BJ (cell line): ENCODE data around the gene RXFP2. TPM values are rescaled to one million over a fixed set of nuclear protein-coding genes. Genes with fewer than 3 reads are reported as not detected.

Source experiments
- CTCF ChIA-PET: fragments of 350-600 bp; formaldehyde crosslinking; extraction: SDS; loops from one replicate; lab custom pipeline; 2021; ENCODE audit warnings: antibody characterized with exemption, inconsistent platforms; lab: Yijun Ruan, JAX
- POLR2A ChIA-PET: fragments of 300-600 bp; sonication (Branson Sonifier 250); formaldehyde crosslinking; extraction: SDS; loops from one replicate; lab custom pipeline; 2021; ENCODE audit warnings: antibody characterized with exemption; lab: Charles Lee
- DNase-seq: peaks from one replicate; pipeline ENCODE4 v3.0.0-alpha.2; 2011; ENCODE audit warnings: low read depth
- H3K27me3 ChIP-seq: 2 replicates; pipeline ENCODE4 v1.6.0; 2011; ENCODE audit warnings: low read length; ENCODE audit not compliant: control insufficient read depth, insufficient read depth
- H3K36me3 ChIP-seq: 2 replicates; pipeline ENCODE4 v1.5.1; 2011; ENCODE audit warnings: low read length; ENCODE audit not compliant: control insufficient read depth, insufficient read depth
- H3K4me3 ChIP-seq: 2 replicates; pipeline ENCODE4 v1.5.1; 2011; ENCODE audit warnings: low read depth, mild to moderate bottlenecking, control low read depth, low read length
- CTCF ChIP-seq: IDR thresholded peaks from 2 replicates; pipeline ENCODE4 v1.5.1; 2011; ENCODE audit warnings: low read depth, mild to moderate bottlenecking, control low read depth, inconsistent platforms, low read length, moderate library complexity; ENCODE audit not compliant: insufficient read depth
- polyA plus RNA-seq: library from polyadenylated mRNA; depleted of rRNA; stranded (reverse); fragments of >200 nt; gene quantifications from 2 replicates; pipeline ENCODE4 v1.2.3, GENCODE V29; 2011

The RXFP2 gene
- polyA plus RNA-seq, 1 experiment = not detected

- CTCF ChIA-PET = no interaction called here
- H3K36me3 ChIP-seq = no peaks in the 10 kb centered on the region
- TF ChIP-seq CTCF = no peak
- H3K27me3 ChIP-seq = 0 out of 2 replicates have a peak, but pooled peaks cover 2% of the 10 kb centered on the region
- POLR2A ChIA-PET = no interaction called here
- H3K4me3 ChIP-seq = no peak overlapping the region
- no peak for DNase-seq
Measured at GRCh38 chr13:31717583-31717982, 21.7 kb upstream of the RXFP2 start.

GRCh38 chr13:31719214-31719613, 20.1 kb upstream of the RXFP2 start:
- ChIA-PET CTCF (interaction anchor here (0.9 kb wide), 1 partner anchor 11 kb away, joined by 3 read pairs; no protein-coding TSS in a partner anchor), POLR2A (no interaction called here)
- Histone ChIP-seq H3K4me3 (no peak overlapping the region), H3K27me3 (0 out of 2 replicates have a peak, but pooled peaks cover 2% of the 10 kb centered on the region), H3K36me3 (no peaks in the 10 kb centered on the region)
- no peak for DNase-seq
- TF ChIP-seq CTCF = no peak

- DNase-seq = no peak
- TF ChIP-seq CTCF = no peak
- Histone ChIP-seq H3K27me3 (no peaks in the 10 kb centered on the region), H3K36me3 (no peaks in the 10 kb centered on the region), H3K4me3 (no peak overlapping the region)
- CTCF ChIA-PET = interaction anchor here (1.0 kb wide), 1 partner anchor 10 kb away, joined by 4 read pairs; no protein-coding TSS in a partner anchor
- POLR2A ChIA-PET = no interaction called here
Measured at GRCh38 chr13:31722673-31723072, 16.7 kb upstream of the RXFP2 start.

- Histone ChIP-seq H3K27me3 (no peaks in the 10 kb centered on the region), H3K4me3 (no peak overlapping the region), H3K36me3 (no peaks in the 10 kb centered on the region)
- ChIA-PET POLR2A (no interaction called here), CTCF (interaction anchor here (0.8 kb wide), 1 partner anchor 1178 kb away, joined by 3 read pairs; no protein-coding TSS in a partner anchor)
- no peak for TF ChIP-seq CTCF
- no peak for DNase-seq
Measured at GRCh38 chr13:31725841-31726240, 13.5 kb upstream of the RXFP2 start.

- Histone ChIP-seq H3K36me3 (no peaks in the 10 kb centered on the region), H3K27me3 (no peaks in the 10 kb centered on the region), H3K4me3 (no peak overlapping the region)
- ChIA-PET CTCF (interaction anchor here (1.0 kb wide), 1 partner anchor 194 kb away, joined by 5 read pairs; no protein-coding TSS in a partner anchor), POLR2A (no interaction called here)
- TF ChIP-seq CTCF = no peak
- no peak for DNase-seq
Measured at GRCh38 chr13:31731921-31732320, 7.4 kb upstream of the RXFP2 start.
